HG03139 (cell line): ENCODE measurements around the gene MS4A6A.
"Not testable (repeated sequence)": the region's sequence is repeated elsewhere in the genome, so short reads cannot be mapped to it uniquely, and the experiment has no call there.

ENCODE experiments used
- ATAC-seq: cut with Tn5 transposase; IDR thresholded peaks from one replicate; pipeline ENCODE4 v1.9.1; 2021; ENCODE audit not compliant: unreplicated experiment

Gene MS4A6A, protein sequence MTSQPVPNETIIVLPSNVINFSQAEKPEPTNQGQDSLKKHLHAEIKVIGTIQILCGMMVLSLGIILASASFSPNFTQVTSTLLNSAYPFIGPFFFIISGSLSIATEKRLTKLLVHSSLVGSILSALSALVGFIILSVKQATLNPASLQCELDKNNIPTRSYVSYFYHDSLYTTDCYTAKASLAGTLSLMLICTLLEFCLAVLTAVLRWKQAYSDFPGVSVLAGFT

GRCh38 chr11:60182541-60183330 lies at the start of gene MS4A6A:
MS4A6A (minus strand) TSS chr11:60183083; CDS start chr11:60181727, 1,356 bp downstream.
- no peak for ATAC-seq

GRCh38 chr11:60230681-60231080 lies 47.8 kb upstream of the MS4A6A start:
- no peak for ATAC-seq

GRCh38 chr11:60222141-60222540 lies 39.3 kb upstream of the MS4A6A start:
- ATAC-seq = no peak

- no peak for ATAC-seq
Measured at GRCh38 chr11:60221692-60222091, 38.8 kb upstream of the MS4A6A start.

GRCh38 chr11:60221181-60221580 lies 38.3 kb upstream of the MS4A6A start:
- no peak for ATAC-seq

DNA sequence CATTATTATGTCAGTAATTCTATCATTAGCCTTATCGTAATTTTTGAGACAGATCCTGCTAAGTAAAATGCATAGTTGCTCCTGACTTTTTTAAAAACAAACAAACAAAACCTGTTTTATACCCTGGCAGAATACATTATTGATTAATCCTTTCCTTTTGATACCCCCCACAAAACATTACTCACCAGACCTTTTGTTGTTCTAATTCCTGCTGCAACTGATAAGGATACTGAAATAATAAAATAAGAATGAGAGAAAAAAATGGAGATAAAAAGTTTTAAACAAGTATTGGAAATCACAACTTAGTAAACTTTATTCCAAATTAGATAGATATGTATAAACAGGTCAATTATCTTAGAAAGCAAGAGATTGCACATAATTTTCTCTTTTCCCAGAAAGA lies 31.5 kb upstream of the MS4A6A start:
- no peak for ATAC-seq

- no peak for ATAC-seq
Measured at GRCh38 chr11:60211206-60211605, 28.3 kb upstream of the MS4A6A start.

DNA sequence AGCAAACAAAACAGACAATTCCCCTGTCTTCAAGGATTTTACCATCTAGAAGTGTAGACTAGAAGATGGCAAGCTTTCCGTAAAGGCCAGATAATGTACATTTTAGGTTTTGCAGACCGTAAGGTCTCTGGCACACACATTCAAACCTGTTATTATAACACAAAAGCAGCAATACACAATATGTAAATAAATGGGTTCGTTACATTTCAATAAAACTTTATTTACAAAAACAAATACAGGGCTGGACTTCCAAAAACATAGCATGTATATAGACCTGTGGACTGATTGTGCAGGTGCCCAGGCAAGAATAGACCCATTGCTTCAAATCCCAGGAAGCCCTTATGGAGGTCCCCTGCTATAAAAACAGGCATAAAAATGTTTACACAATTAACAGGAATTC lies 27.1 kb upstream of the MS4A6A start:
- no peak for ATAC-seq

GRCh38 chr11:60208951-60209350 lies 26.1 kb upstream of the MS4A6A start:
- ATAC-seq = no peak

GRCh38 chr11:60208146-60208895 lies 25.4 kb upstream of the MS4A6A start:
- ATAC-seq = no peak

DNA sequence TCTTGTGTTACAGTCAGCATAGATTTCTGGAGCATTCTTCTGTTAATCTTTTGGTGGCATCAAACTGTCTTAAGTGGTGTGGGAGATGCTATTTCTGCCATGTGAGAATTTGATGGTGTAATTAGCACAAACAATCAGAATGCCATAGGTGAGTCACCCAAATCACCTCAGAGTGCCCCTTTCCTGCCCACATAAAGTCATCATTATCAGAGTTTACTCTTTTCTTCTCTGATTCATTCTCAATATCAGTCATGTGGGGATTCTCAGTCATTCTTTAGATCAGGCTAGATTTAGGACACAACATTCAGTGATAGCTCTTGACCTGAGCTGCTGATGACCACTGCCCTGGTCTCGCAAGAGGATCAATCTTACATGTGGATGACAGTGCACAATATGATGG lies 23.7 kb upstream of the MS4A6A start:
- ATAC-seq = no peak

- no peak for ATAC-seq
Measured at GRCh38 chr11:60204922-60205321, 22.0 kb upstream of the MS4A6A start.

GRCh38 chr11:60201334-60201733 lies 18.5 kb upstream of the MS4A6A start:
- ATAC-seq = not testable (repeated sequence)

DNA sequence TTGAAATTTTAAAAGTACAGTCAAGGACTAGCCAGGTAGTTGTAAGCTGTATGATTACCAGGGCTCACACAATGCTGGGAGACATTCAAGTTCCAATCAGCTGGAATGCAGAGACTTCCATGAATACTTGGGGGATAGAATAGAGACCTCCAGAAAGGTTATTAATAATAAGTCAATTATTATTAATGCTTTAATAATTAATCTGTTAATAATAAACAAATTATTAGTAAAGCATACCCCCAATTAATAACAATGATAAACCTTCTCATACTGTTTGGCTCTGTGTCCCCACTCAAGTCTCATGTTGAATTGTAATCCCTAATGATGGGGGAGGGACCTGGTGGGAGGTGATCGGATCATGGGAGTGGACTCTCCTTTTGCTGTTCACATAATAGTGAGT lies 14.6 kb upstream of the MS4A6A start:
- ATAC-seq = no peak

- no peak for ATAC-seq
Measured at GRCh38 chr11:60195923-60196368, 13.1 kb upstream of the MS4A6A start.

GRCh38 chr11:60194511-60194910 lies 11.6 kb upstream of the MS4A6A start:
- no peak for ATAC-seq

GRCh38 chr11:60193687-60194433 lies 11.0 kb upstream of the MS4A6A start:
- ATAC-seq = peak; percentile 86

- not testable (repeated sequence) for ATAC-seq
Measured at GRCh38 chr11:60192564-60192963, 9.7 kb upstream of the MS4A6A start.

- ATAC-seq = not testable (repeated sequence)
Measured at GRCh38 chr11:60188481-60188880, 5.6 kb upstream of the MS4A6A start.

DNA sequence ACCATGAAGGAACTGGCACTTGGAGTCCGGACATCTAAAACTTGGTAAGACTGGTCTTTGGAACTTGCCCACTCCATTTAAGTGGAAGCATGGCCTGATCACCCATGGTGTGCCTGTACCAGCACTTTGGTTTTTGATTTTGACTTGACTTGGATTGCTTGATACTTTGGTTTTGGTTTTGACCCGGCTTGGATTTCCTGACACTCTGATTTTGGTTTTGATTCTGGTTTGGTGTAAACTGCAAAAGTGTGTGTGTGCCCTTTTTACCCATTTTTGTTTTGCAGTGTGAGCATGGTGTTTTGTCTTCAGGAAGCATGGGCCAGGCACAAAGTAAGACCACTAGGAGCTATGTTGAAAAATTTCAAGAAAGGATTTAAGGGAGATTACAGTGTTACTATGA lies 3.2 kb upstream of the MS4A6A start:
- ATAC-seq = not testable (repeated sequence)

GRCh38 chr11:60185512-60185827 lies 2.6 kb upstream of the MS4A6A start:
- not testable (repeated sequence) for ATAC-seq
